ENCODE measurements around the gene NFIC. TPM values are rescaled to one million over a fixed set of nuclear protein-coding genes. Genes with fewer than 3 reads are reported as not detected.

NFIC gene
- total RNA-seq, 1 experiment from 2014 or later: 8.0 TPM

GRCh38 chr19:3455393-3455955, 89.1 kb downstream of the NFIC start:
- no peak overlapping the region for H3K4ac ChIP-seq (ENCODE audit: low read depth, low read length)
- H2BK5ac ChIP-seq (ENCODE audit: insufficient read length, low read length): no peak overlapping the region
- Mint-ChIP-seq H3K4me3 (no peak overlapping the region), H3K4me1 (peaks cover 11 to 23% of the 10 kb centered on the region in 2 experiments), H3K36me3 (ENCODE audit: insufficient read depth in 1 of 3, low read depth in 3 of 3) (no peaks in the 10 kb centered on the region), H3K9me3 (no peaks in the 10 kb centered on the region), H3K27me3 (ENCODE audit: low read depth) (peaks cover 29% of the 10 kb centered on the region), H3K27ac (no peak overlapping the region; a peak in 1 of 7 replicates)
- no peak overlapping the region for H3K56ac ChIP-seq (ENCODE audit: insufficient read length, low read depth, low read length)
- H3K27me3 ChIP-seq (ENCODE audit: insufficient read depth, low read length): peaks cover 6% of the 10 kb centered on the region; the same call in 1 of the 2 replicates
- H3K4me2 ChIP-seq (ENCODE audit: insufficient read depth, insufficient read length, low read length): no peak overlapping the region
- no peak for DNase-seq
- H3K4me1 ChIP-seq (ENCODE audit: insufficient read depth, low read length): no peaks in the 10 kb centered on the region; the same call in 1 of the 2 replicates
- H3K27ac ChIP-seq (ENCODE audit: insufficient read length, low read depth, low read length): no peak overlapping the region
- H3T11ph ChIP-seq (ENCODE audit: low read length): no peak overlapping the region
- H3K14ac ChIP-seq (ENCODE audit: insufficient read depth, low read length): no peak overlapping the region
- H4K20me1 ChIP-seq (ENCODE audit: control insufficient read depth, insufficient read depth, insufficient read length): peaks cover 2% of the 10 kb centered on the region
- no peak overlapping the region for H4K91ac ChIP-seq (ENCODE audit: insufficient read length, low read depth, low read length)
- H2BK15ac ChIP-seq (ENCODE audit: low read depth, low read length): no peak overlapping the region
- no peak overlapping the region for H2BK120ac ChIP-seq (ENCODE audit: low read depth, low read length, poor library complexity, severe bottlenecking)
- no peak overlapping the region for H4K8ac ChIP-seq (replicated peaks; ENCODE audit: insufficient read length, low read depth, low read length)
- no peaks in the 10 kb centered on the region for H3K79me2 ChIP-seq (ENCODE audit: insufficient read depth, low read length)
- no peak overlapping the region for H2BK12ac ChIP-seq (ENCODE audit: insufficient read length, low read depth, low read length)
- no peaks in the 10 kb centered on the region for H3K9me3 ChIP-seq (ENCODE audit: control insufficient read depth, low read depth, low read length)
- no peak overlapping the region for H3K9ac ChIP-seq (ENCODE audit: extremely low read depth, insufficient read length, low read length)
- H3K23ac ChIP-seq (ENCODE audit: insufficient read length, low read depth, low read length): no peak overlapping the region
- H3K18ac ChIP-seq (ENCODE audit: insufficient read length, low read depth, low read length): no peak overlapping the region
- H2AFZ ChIP-seq (ENCODE audit: low read length): no peak overlapping the region
- WGBS (ENCODE audit: extremely low coverage, insufficient read length, low lambda C conversion rate): no CpG with 5 or more reads among the region's 7 CpGs
- no peaks in the 10 kb centered on the region for H3K79me1 ChIP-seq (ENCODE audit: insufficient read depth, low read depth, low read length, poor library complexity, severe bottlenecking)
- H3K23me2 ChIP-seq (ENCODE audit: insufficient read length, low read depth, low read length, poor library complexity, severe bottlenecking): peaks cover 3% of the 10 kb centered on the region
- no peak for TF ChIP-seq CTCF (conservative IDR thresholded peaks at IDR 0.05)
- no peak overlapping the region for H2AK5ac ChIP-seq (ENCODE audit: insufficient read length, low read length)
- no peak overlapping the region for H2BK20ac ChIP-seq (ENCODE audit: low read depth, low read length, poor library complexity, severe bottlenecking)
- H4K5ac ChIP-seq (ENCODE audit: insufficient read length, low read depth, low read length): no peak overlapping the region
